ENCODE data around the gene SPRYD3. TPM values are rescaled to one million over a fixed set of nuclear protein-coding genes. Genes with fewer than 3 reads are reported as not detected.

Gene SPRYD3
- polyA plus RNA-seq (2013), result 9.4 TPM

- CTCF ChIA-PET, result interaction anchor here (1.0 to 8.8 kb wide), 7 partner anchors 9 to 23 kb away, joined by 3 to 113 read pairs (median 9); partner anchors contain the start of gene SOAT2
- peak; percentile 94 to 98 (median 97) for DNase-seq
- WGBS (ENCODE audit: insufficient coverage), result 3% methylated on average over 51 of the region's 67 CpGs
- Histone ChIP-seq H3K36me3 (ENCODE audit: control insufficient read depth in 4 of 4, insufficient read depth in 4 of 4, low read length in 3 of 4) (peaks cover 0 to 24% (median 18%) of the 10 kb centered on the region in 4 experiments), H3K4me1 (ENCODE audit: control extremely low read depth in 1 of 4, control insufficient read depth in 4 of 4, insufficient read depth in 4 of 4, low read length in 3 of 4) (peaks cover 3 to 16% (median 10%) of the 10 kb centered on the region in 4 experiments), H3K4me3 (ENCODE audit: control insufficient read depth in 1 of 7, extremely low read depth in 1 of 7, insufficient read depth in 4 of 7, low read depth in 2 of 7, low read length in 6 of 7) (peak within 1 kb of the TSS; percentile 55 to 89 (median 77)), H3K27me3 (replicated peaks in 2 of 5; ENCODE audit: control insufficient read depth in 4 of 5, insufficient read depth in 5 of 5, low read length in 4 of 5) (no peaks in the 10 kb centered on the region), H3K9me3 (ENCODE audit: control extremely low read depth in 1 of 5, control insufficient read depth in 4 of 5, insufficient read depth in 2 of 5, low read depth in 1 of 5, low read length in 4 of 5) (no peaks in the 10 kb centered on the region), H3K27ac (ENCODE audit: insufficient read depth in 1 of 2, low read depth in 1 of 2, low read length in 2 of 2, poor library complexity in 1 of 2, severe bottlenecking in 2 of 2) (peak within 1 kb of the TSS; percentile 66 to 88)
- POLR2A ChIA-PET, result interaction anchor here (0.5 to 3.1 kb wide), 6 partner anchors 12 to 29 kb away, joined by 3 to 16 read pairs (median 4); partner anchors contain the start of genes IGFBP6, SOAT2 and TNS2
Measured at GRCh38 chr12:53079226-53080117, at the start of gene SPRYD3. Gene SPRYD3 (minus strand): TSS chr12:53079390. CDS start chr12:53079333, 57 bp downstream.

GRCh38 chr12:53127169-53127568 lies 48.0 kb upstream of the SPRYD3 start:
- Histone ChIP-seq H3K4me1 (ENCODE audit: control extremely low read depth in 1 of 4, control insufficient read depth in 4 of 4, insufficient read depth in 4 of 4, low read length in 3 of 4) (peaks cover 0 to 15% (median 2%) of the 10 kb centered on the region in 4 experiments), H3K4me3 (ENCODE audit: control insufficient read depth in 1 of 7, extremely low read depth in 1 of 7, insufficient read depth in 4 of 7, low read depth in 2 of 7, low read length in 6 of 7) (no peak overlapping the region), H3K36me3 (ENCODE audit: control insufficient read depth in 4 of 4, insufficient read depth in 4 of 4, low read length in 3 of 4) (no peaks in the 10 kb centered on the region), H3K27ac (ENCODE audit: insufficient read depth in 1 of 2, low read depth in 1 of 2, low read length in 2 of 2, poor library complexity in 1 of 2, severe bottlenecking in 2 of 2) (no peak overlapping the region), H3K27me3 (replicated peaks in 2 of 5; ENCODE audit: control insufficient read depth in 4 of 5, insufficient read depth in 5 of 5, low read length in 4 of 5) (no peaks in the 10 kb centered on the region), H3K9me3 (ENCODE audit: control extremely low read depth in 1 of 5, control insufficient read depth in 4 of 5, insufficient read depth in 2 of 5, low read depth in 1 of 5, low read length in 4 of 5) (no peaks in the 10 kb centered on the region)
- POLR2A ChIA-PET, result interaction anchor here (0.6 kb wide), 1 partner anchor 132 kb away, joined by 4 read pairs; no protein-coding TSS in a partner anchor
- WGBS (ENCODE audit: insufficient coverage), result no CpG with 5 or more reads among the region's 1 CpG
- DNase-seq, result no peak
- CTCF ChIA-PET, result no interaction called here

- ChIA-PET POLR2A (no interaction called here), CTCF (interaction anchor here (1.4 kb wide), 1 partner anchor 35 kb away, joined by 3 read pairs; no protein-coding TSS in a partner anchor)
- DNase-seq, result no peak
- H3K36me3 ChIP-seq (ENCODE audit: control insufficient read depth in 4 of 4, insufficient read depth in 4 of 4, low read length in 3 of 4), result no peaks in the 10 kb centered on the region
- no peak overlapping the region for H3K27ac ChIP-seq (ENCODE audit: insufficient read depth in 1 of 2, low read depth in 1 of 2, low read length in 2 of 2, poor library complexity in 1 of 2, severe bottlenecking in 2 of 2)
- no peak overlapping the region for H3K4me3 ChIP-seq (ENCODE audit: control insufficient read depth in 1 of 7, extremely low read depth in 1 of 7, insufficient read depth in 4 of 7, low read depth in 2 of 7, low read length in 6 of 7)
- H3K27me3 ChIP-seq (replicated peaks in 2 of 5; ENCODE audit: control insufficient read depth in 4 of 5, insufficient read depth in 5 of 5, low read length in 4 of 5), result no peaks in the 10 kb centered on the region
- peaks cover 0 to 11% (median 2%) of the 10 kb centered on the region in 4 experiments for H3K4me1 ChIP-seq (ENCODE audit: control extremely low read depth in 1 of 4, control insufficient read depth in 4 of 4, insufficient read depth in 4 of 4, low read length in 3 of 4)
- no peaks in the 10 kb centered on the region for H3K9me3 ChIP-seq (ENCODE audit: control extremely low read depth in 1 of 5, control insufficient read depth in 4 of 5, insufficient read depth in 2 of 5, low read depth in 1 of 5, low read length in 4 of 5)
Measured at GRCh38 chr12:53124352-53124723, 45.1 kb upstream of the SPRYD3 start.

- POLR2A ChIA-PET, result no interaction called here
- CTCF ChIA-PET, result no interaction called here
Measured at GRCh38 chr12:53123578-53124351, 44.6 kb upstream of the SPRYD3 start.

GRCh38 chr12:53122961-53123468 lies 43.8 kb upstream of the SPRYD3 start:
- ChIA-PET POLR2A (no interaction called here), CTCF (no interaction called here)
- no peaks in the 10 kb centered on the region for H3K27me3 ChIP-seq (replicated peaks in 2 of 5; ENCODE audit: control insufficient read depth in 4 of 5, insufficient read depth in 5 of 5, low read length in 4 of 5)
- no peak overlapping the region for H3K27ac ChIP-seq (ENCODE audit: insufficient read depth in 1 of 2, low read depth in 1 of 2, low read length in 2 of 2, poor library complexity in 1 of 2, severe bottlenecking in 2 of 2)
- no peaks in the 10 kb centered on the region for H3K9me3 ChIP-seq (ENCODE audit: control extremely low read depth in 1 of 5, control insufficient read depth in 4 of 5, insufficient read depth in 2 of 5, low read depth in 1 of 5, low read length in 4 of 5)
- DNase-seq, result no peak
- 94% methylated on average over 8 of the region's 10 CpGs for WGBS (ENCODE audit: insufficient coverage)
- H3K4me1 ChIP-seq (ENCODE audit: control extremely low read depth in 1 of 4, control insufficient read depth in 4 of 4, insufficient read depth in 4 of 4, low read length in 3 of 4), result peaks cover 0 to 6% (median 0%) of the 10 kb centered on the region in 4 experiments
- no peak overlapping the region for H3K4me3 ChIP-seq (ENCODE audit: control insufficient read depth in 1 of 7, extremely low read depth in 1 of 7, insufficient read depth in 4 of 7, low read depth in 2 of 7, low read length in 6 of 7)
- H3K36me3 ChIP-seq (ENCODE audit: control insufficient read depth in 4 of 4, insufficient read depth in 4 of 4, low read length in 3 of 4), result no peaks in the 10 kb centered on the region

More at GRCh38 chr12:53123578-53124351, 44.6 kb upstream of the SPRYD3 start:
- no peak overlapping the region for H3K27ac ChIP-seq (ENCODE audit: insufficient read depth in 1 of 2, low read depth in 1 of 2, low read length in 2 of 2, poor library complexity in 1 of 2, severe bottlenecking in 2 of 2)
- no peak for DNase-seq
- no peaks in the 10 kb centered on the region for H3K9me3 ChIP-seq (ENCODE audit: control extremely low read depth in 1 of 5, control insufficient read depth in 4 of 5, insufficient read depth in 2 of 5, low read depth in 1 of 5, low read length in 4 of 5)
- H3K4me1 ChIP-seq (ENCODE audit: control extremely low read depth in 1 of 4, control insufficient read depth in 4 of 4, insufficient read depth in 4 of 4, low read length in 3 of 4), result peaks cover 0 to 6% (median 0%) of the 10 kb centered on the region in 4 experiments
- WGBS (ENCODE audit: insufficient coverage), result 99% methylated on average over 15 of the region's 16 CpGs
- H3K4me3 ChIP-seq (ENCODE audit: control insufficient read depth in 1 of 7, extremely low read depth in 1 of 7, insufficient read depth in 4 of 7, low read depth in 2 of 7, low read length in 6 of 7), result no peak overlapping the region
- H3K36me3 ChIP-seq (ENCODE audit: control insufficient read depth in 4 of 4, insufficient read depth in 4 of 4, low read length in 3 of 4), result no peaks in the 10 kb centered on the region
- no peaks in the 10 kb centered on the region for H3K27me3 ChIP-seq (replicated peaks in 2 of 5; ENCODE audit: control insufficient read depth in 4 of 5, insufficient read depth in 5 of 5, low read length in 4 of 5)

- ChIA-PET CTCF (interaction anchor here (1.0 kb wide), 1 partner anchor 22 kb away, joined by 3 read pairs; no protein-coding TSS in a partner anchor), POLR2A (interaction anchor here (0.6 kb wide), 1 partner anchor 328 kb away, joined by 3 read pairs; no protein-coding TSS in a partner anchor)
- Histone ChIP-seq H3K36me3 (ENCODE audit: control insufficient read depth in 4 of 4, insufficient read depth in 4 of 4, low read length in 3 of 4) (no peaks in the 10 kb centered on the region), H3K27ac (ENCODE audit: insufficient read depth in 1 of 2, low read depth in 1 of 2, low read length in 2 of 2, poor library complexity in 1 of 2, severe bottlenecking in 2 of 2) (no peak overlapping the region), H3K4me3 (ENCODE audit: control insufficient read depth in 1 of 7, extremely low read depth in 1 of 7, insufficient read depth in 4 of 7, low read depth in 2 of 7, low read length in 6 of 7) (no peak overlapping the region), H3K4me1 (ENCODE audit: control extremely low read depth in 1 of 4, control insufficient read depth in 4 of 4, insufficient read depth in 4 of 4, low read length in 3 of 4) (no peaks in the 10 kb centered on the region), H3K9me3 (ENCODE audit: control extremely low read depth in 1 of 5, control insufficient read depth in 4 of 5, insufficient read depth in 2 of 5, low read depth in 1 of 5, low read length in 4 of 5) (no peaks in the 10 kb centered on the region), H3K27me3 (replicated peaks in 2 of 5; ENCODE audit: control insufficient read depth in 4 of 5, insufficient read depth in 5 of 5, low read length in 4 of 5) (no peaks in the 10 kb centered on the region)
- 98% methylated on average over 8 of the region's 12 CpGs for WGBS (ENCODE audit: insufficient coverage)
- no peak for DNase-seq
Measured at GRCh38 chr12:53120685-53121525, 41.7 kb upstream of the SPRYD3 start.
